ENCODE measurements around the gene DCTN1. TPM values are rescaled to one million over a fixed set of nuclear protein-coding genes. Genes with fewer than 3 reads are reported as not detected.

DCTN1 gene
- total and polyA plus RNA-seq, 2 donors (not counting 1 experiment from before 2014, with no cell fraction given), result 46.7 to 143 TPM

DNA sequence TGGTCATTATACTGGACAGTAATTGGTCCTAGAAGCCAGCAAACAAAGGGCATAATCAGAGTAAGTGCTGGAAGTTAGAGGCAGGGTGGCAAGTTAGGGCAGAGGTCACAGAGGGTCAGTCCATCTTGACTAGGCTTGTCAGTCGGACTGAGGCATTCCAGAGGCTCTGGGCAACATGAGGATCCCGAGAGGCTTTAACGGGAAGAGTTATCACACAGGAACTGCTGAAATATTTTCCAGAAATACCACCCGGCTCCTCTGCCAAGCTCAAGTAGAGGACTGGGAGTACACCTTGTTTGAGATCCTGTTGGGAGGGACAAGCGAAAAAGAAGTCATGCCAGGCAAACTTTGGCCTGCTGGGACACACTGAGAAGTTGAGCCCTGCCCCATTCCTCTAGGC is 27.6 kb upstream of the DCTN1 start:
- DNase-seq (no peak), ATAC-seq (ENCODE audit: low read depth) (no peak)
- H3K9ac ChIP-seq (ENCODE audit: low read length), result no peak overlapping the region
- H3K79me2 ChIP-seq (ENCODE audit: control insufficient read depth, insufficient read depth, low read length), result no peaks in the 10 kb centered on the region
- Mint-ChIP-seq H3K4me3 (no peak overlapping the region), H3K9me3 (ENCODE audit: insufficient read depth) (no peaks in the 10 kb centered on the region), H3K4me1 (peaks cover 7% of the 10 kb centered on the region), H3K27me3 (peaks cover 6% of the 10 kb centered on the region), H3K27ac (no peak overlapping the region)
- no peak overlapping the region for H3K4me3 ChIP-seq (ENCODE audit: control extremely low read depth in 1 of 5, extremely low read depth in 1 of 5, insufficient read depth in 1 of 5, low read depth in 2 of 5, low read length in 4 of 5)
- H2AFZ ChIP-seq (ENCODE audit: insufficient read depth, low read depth, low read length, poor library complexity, severe bottlenecking), result no peak overlapping the region
- H3K4me1 ChIP-seq (ENCODE audit: control insufficient read depth in 2 of 2, insufficient read depth in 2 of 2, low read length in 2 of 2), result peaks cover 4 to 7% of the 10 kb centered on the region in 2 donors
- CTCF ChIA-PET, result interaction anchor here (0.6 kb wide), 1 partner anchor 76 kb away, joined by 3 read pairs; no protein-coding TSS in a partner anchor
- no peaks in the 10 kb centered on the region for H4K20me1 ChIP-seq (ENCODE audit: control insufficient read depth, insufficient read depth, low read length, poor library complexity, severe bottlenecking)
- H3K9me3 ChIP-seq (ENCODE audit: control extremely low read depth in 1 of 3, control insufficient read depth in 2 of 3, insufficient read depth in 1 of 3, low read length in 2 of 3), result no peaks in the 10 kb centered on the region
- H3K27ac ChIP-seq (ENCODE audit: low read length in 2 of 2), result no peak overlapping the region
- WGBS (ENCODE audit: insufficient coverage), result 92% methylated on average over 5 of the region's 5 CpGs
- no peak for TF ChIP-seq EZH2 (IDR thresholded peaks at IDR 0.05; ENCODE audit: borderline replicate concordance, insufficient read depth, low read depth, low read length, poor library complexity, severe bottlenecking)
- TF ChIP-seq, protein P1, sequence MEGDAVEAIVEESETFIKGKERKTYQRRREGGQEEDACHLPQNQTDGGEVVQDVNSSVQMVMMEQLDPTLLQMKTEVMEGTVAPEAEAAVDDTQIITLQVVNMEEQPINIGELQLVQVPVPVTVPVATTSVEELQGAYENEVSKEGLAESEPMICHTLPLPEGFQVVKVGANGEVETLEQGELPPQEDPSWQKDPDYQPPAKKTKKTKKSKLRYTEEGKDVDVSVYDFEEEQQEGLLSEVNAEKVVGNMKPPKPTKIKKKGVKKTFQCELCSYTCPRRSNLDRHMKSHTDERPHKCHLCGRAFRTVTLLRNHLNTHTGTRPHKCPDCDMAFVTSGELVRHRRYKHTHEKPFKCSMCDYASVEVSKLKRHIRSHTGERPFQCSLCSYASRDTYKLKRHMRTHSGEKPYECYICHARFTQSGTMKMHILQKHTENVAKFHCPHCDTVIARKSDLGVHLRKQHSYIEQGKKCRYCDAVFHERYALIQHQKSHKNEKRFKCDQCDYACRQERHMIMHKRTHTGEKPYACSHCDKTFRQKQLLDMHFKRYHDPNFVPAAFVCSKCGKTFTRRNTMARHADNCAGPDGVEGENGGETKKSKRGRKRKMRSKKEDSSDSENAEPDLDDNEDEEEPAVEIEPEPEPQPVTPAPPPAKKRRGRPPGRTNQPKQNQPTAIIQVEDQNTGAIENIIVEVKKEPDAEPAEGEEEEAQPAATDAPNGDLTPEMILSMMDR (IDR thresholded peaks at IDR 0.05), result no peak
- intact Hi-C loops (cut with micrococcal nuclease), result no loop called here
- no peaks in the 10 kb centered on the region for H3K36me3 ChIP-seq (replicated peaks in 1 of 2; ENCODE audit: control extremely low read depth in 1 of 2, control insufficient read depth in 1 of 2, extremely low read depth in 1 of 2, insufficient read depth in 2 of 2, low read length in 1 of 2)
- POLR2A ChIA-PET, result no interaction called here
- H3K27me3 ChIP-seq (replicated peaks in 1 of 4; ENCODE audit: control extremely low read depth in 1 of 4, control insufficient read depth in 3 of 4, insufficient read depth in 4 of 4, low read length in 3 of 4), result peaks cover 0 to 2% (median 0%) of the 10 kb centered on the region in 4 experiments
- H3K4me2 ChIP-seq (replicated peaks; ENCODE audit: low read depth, low read length, poor library complexity, severe bottlenecking), result no peak overlapping the region

DNA sequence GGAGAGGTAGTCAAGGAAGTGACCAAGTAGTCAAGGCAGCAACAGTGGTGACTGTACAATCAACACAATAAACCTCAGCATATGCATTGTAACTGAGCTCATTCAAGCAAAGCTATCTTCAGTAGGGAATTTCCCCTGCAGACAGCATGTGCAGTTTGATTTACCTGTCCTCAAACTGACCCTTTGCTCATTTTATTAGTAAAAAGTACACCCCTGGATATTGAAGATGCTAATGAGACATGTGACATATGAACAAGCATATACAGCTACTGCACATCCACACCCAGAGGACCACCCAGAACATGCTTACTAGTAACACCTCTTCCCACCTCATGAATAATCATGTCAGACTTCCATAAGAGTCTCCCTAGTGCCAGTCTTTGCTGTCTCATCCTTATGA is 25.9 kb upstream of the DCTN1 start:
- no peak overlapping the region for H3K9ac ChIP-seq (ENCODE audit: low read length)
- CTCF ChIA-PET, result interaction anchor here (0.6 to 1.3 kb wide), 3 partner anchors 34 to 116 kb away, joined by 4 to 7 read pairs (median 5); partner anchors contain the start of genes CCDC142 and TTC31
- H3K4me2 ChIP-seq (replicated peaks; ENCODE audit: low read depth, low read length, poor library complexity, severe bottlenecking), result no peak overlapping the region
- Mint-ChIP-seq H3K9me3 (ENCODE audit: insufficient read depth) (no peaks in the 10 kb centered on the region), H3K27me3 (peaks cover 6% of the 10 kb centered on the region), H3K27ac (no peak overlapping the region), H3K4me3 (no peak overlapping the region), H3K4me1 (peaks cover 7% of the 10 kb centered on the region)
- peak; percentile 38 for DNase-seq
- POLR2A ChIA-PET, result no interaction called here
- intact Hi-C loops (cut with micrococcal nuclease), result no loop called here
- peak; percentile 51 for ATAC-seq (ENCODE audit: low read depth)
- no peak for TF ChIP-seq EZH2 (IDR thresholded peaks at IDR 0.05; ENCODE audit: borderline replicate concordance, insufficient read depth, low read depth, low read length, poor library complexity, severe bottlenecking)
- TF ChIP-seq, protein P1 (IDR thresholded peaks at IDR 0.05), result no peak
- H3K27ac ChIP-seq (ENCODE audit: low read length in 2 of 2), result no peak overlapping the region
- no peaks in the 10 kb centered on the region for H3K79me2 ChIP-seq (ENCODE audit: control insufficient read depth, insufficient read depth, low read length)
- no peaks in the 10 kb centered on the region for H3K36me3 ChIP-seq (replicated peaks in 1 of 2; ENCODE audit: control extremely low read depth in 1 of 2, control insufficient read depth in 1 of 2, extremely low read depth in 1 of 2, insufficient read depth in 2 of 2, low read length in 1 of 2)
- H2AFZ ChIP-seq (ENCODE audit: insufficient read depth, low read depth, low read length, poor library complexity, severe bottlenecking), result no peak overlapping the region
- no peaks in the 10 kb centered on the region for H4K20me1 ChIP-seq (ENCODE audit: control insufficient read depth, insufficient read depth, low read length, poor library complexity, severe bottlenecking)
- no peak overlapping the region for H3K4me3 ChIP-seq (ENCODE audit: control extremely low read depth in 1 of 5, extremely low read depth in 1 of 5, insufficient read depth in 1 of 5, low read depth in 2 of 5, low read length in 4 of 5)
- H3K4me1 ChIP-seq (ENCODE audit: control insufficient read depth in 2 of 2, insufficient read depth in 2 of 2, low read length in 2 of 2), result peaks cover 4 to 7% of the 10 kb centered on the region in 2 donors
- no peaks in the 10 kb centered on the region for H3K9me3 ChIP-seq (ENCODE audit: control extremely low read depth in 1 of 3, control insufficient read depth in 2 of 3, insufficient read depth in 1 of 3, low read length in 2 of 3)
- peaks cover 0 to 2% (median 0%) of the 10 kb centered on the region in 4 experiments for H3K27me3 ChIP-seq (replicated peaks in 1 of 4; ENCODE audit: control extremely low read depth in 1 of 4, control insufficient read depth in 3 of 4, insufficient read depth in 4 of 4, low read length in 3 of 4)

Data from B cell (primary cell).